KMS-11 (cell line): ENCODE data around the gene SLC39A10.
"Not testable (repeated sequence)": the region's sequence is repeated elsewhere in the genome, so short reads cannot be mapped to it uniquely, and the experiment has no call there.

Source experiments
- H2AFZ ChIP-seq: fragments of 200-600 bp; sonication (generic); 2 replicates; pipeline ENCODE4 v1.6.1; 2016; ENCODE audit warnings: antibody characterized with exemption, mixed run types, low read depth
- H3K27ac ChIP-seq: fragments of 200-600 bp; sonication (generic); 2 replicates; pipeline ENCODE4 v1.6.1; 2016; ENCODE audit warnings: mild to moderate bottlenecking, mixed run types
- H3K27me3 ChIP-seq: fragments of 200-600 bp; sonication (generic); 2 replicates; pipeline ENCODE4 v1.6.1; 2017; ENCODE audit warnings: mild to moderate bottlenecking, low read depth, mixed run types, moderate library complexity; ENCODE audit not compliant: insufficient read depth
- H3K36me3 ChIP-seq: fragments of 200-600 bp; sonication (generic); 2 replicates; pipeline ENCODE4 v1.6.1; 2017; ENCODE audit warnings: mild to moderate bottlenecking, mixed run types; ENCODE audit not compliant: insufficient read depth
- H3K4me1 ChIP-seq: fragments of 200-600 bp; sonication (generic); 2 replicates; pipeline ENCODE4 v1.6.1; 2016; ENCODE audit warnings: mild to moderate bottlenecking, low read depth, mixed run types; ENCODE audit not compliant: poor library complexity, severe bottlenecking
- H3K4me2 ChIP-seq: fragments of 200-600 bp; sonication (generic); 2 replicates; pipeline ENCODE4 v1.7.0; 2016; ENCODE audit warnings: mild to moderate bottlenecking, mixed run types
- H3K4me3 ChIP-seq: fragments of 200-600 bp; sonication (generic); IDR thresholded peaks from 2 replicates; pipeline ENCODE4 v1.6.1; 2017; ENCODE audit warnings: low read depth, low read length, mixed read lengths; ENCODE audit not compliant: insufficient read depth
- H3K79me2 ChIP-seq: fragments of 200-600 bp; sonication (generic); 2 replicates; pipeline ENCODE4 v1.6.1; 2016; ENCODE audit warnings: low read depth, mixed run types; ENCODE audit not compliant: insufficient read depth
- H3K9ac ChIP-seq: fragments of 200-600 bp; sonication (generic); 2 replicates; pipeline ENCODE4 v1.6.1; 2016; ENCODE audit warnings: mild to moderate bottlenecking, mixed run types
- H4K20me1 ChIP-seq: fragments of 200-600 bp; sonication (generic); 2 replicates; pipeline ENCODE4 v1.6.1; 2016; ENCODE audit warnings: mild to moderate bottlenecking, mixed run types; ENCODE audit not compliant: insufficient read depth
- CTCF ChIP-seq: fragments of 200-600 bp; sonication (generic); conservative IDR thresholded peaks from 2 replicates; pipeline ENCODE4 v1.6.1; 2017; ENCODE audit warnings: low read depth, mild to moderate bottlenecking, antibody characterized with exemption, low read length, moderate library complexity, mixed read lengths

SLC39A10 gene

DNA sequence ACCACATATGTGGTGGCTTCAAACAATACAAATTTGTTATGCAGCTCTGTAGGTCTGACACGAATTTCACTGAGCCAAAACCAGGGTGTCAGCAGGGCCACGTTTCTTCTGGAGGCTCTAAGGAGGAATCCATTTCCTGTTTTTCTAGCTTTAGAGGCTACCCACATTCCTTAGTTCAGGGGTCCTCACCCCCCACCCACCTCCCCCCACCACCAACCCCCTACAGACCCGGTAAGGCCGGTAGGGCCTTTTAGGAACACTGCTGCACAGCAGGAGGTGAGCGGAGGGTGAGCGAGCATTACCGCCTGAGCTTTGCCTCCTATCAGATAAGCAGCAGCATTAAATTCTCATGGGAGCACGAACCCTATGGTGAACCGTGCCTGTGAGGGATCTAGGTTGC is 10.6 kb upstream of the SLC39A10 start:
- Histone ChIP-seq H3K27me3 (no peaks in the 10 kb centered on the region), H3K27ac (no peak overlapping the region), H4K20me1 (no peaks in the 10 kb centered on the region), H3K4me1 (no peaks in the 10 kb centered on the region), H3K4me3 (no peak overlapping the region), H3K9ac (no peak overlapping the region), H3K4me2 (no peak overlapping the region), H3K36me3 (no peaks in the 10 kb centered on the region), H3K79me2 (no peaks in the 10 kb centered on the region), H2AFZ (no peak overlapping the region)
- no peak for TF ChIP-seq CTCF

GRCh38 chr2:195647302-195647701 is 9.7 kb upstream of the SLC39A10 start:
- no peak overlapping the region for H3K4me3 ChIP-seq
- H3K79me2 ChIP-seq = no peaks in the 10 kb centered on the region
- no peak overlapping the region for H3K9ac ChIP-seq
- no peak overlapping the region for H3K4me2 ChIP-seq
- H4K20me1 ChIP-seq = no peaks in the 10 kb centered on the region
- no peaks in the 10 kb centered on the region for H3K27me3 ChIP-seq
- no peak overlapping the region for H3K27ac ChIP-seq
- H2AFZ ChIP-seq = no peak overlapping the region
- H3K36me3 ChIP-seq = no peaks in the 10 kb centered on the region
- no peak for TF ChIP-seq CTCF
- H3K4me1 ChIP-seq = no peaks in the 10 kb centered on the region

- not testable (repeated sequence) for H2AFZ ChIP-seq, H3K79me2 ChIP-seq, H4K20me1 ChIP-seq, H3K4me1 ChIP-seq, H3K27ac ChIP-seq, H3K36me3 ChIP-seq, H3K4me2 ChIP-seq, H3K9ac ChIP-seq, H3K4me3 ChIP-seq, H3K27me3 ChIP-seq
These were observed 8.7 kb upstream of the SLC39A10 start for GRCh38 chr2:195648370-195648769.

GRCh38 chr2:195648787-195649186 is 8.2 kb upstream of the SLC39A10 start:
- H3K4me2 ChIP-seq = no peak overlapping the region
- H3K9ac ChIP-seq = no peak overlapping the region
- H3K4me3 ChIP-seq = no peak overlapping the region
- H3K79me2 ChIP-seq = no peaks in the 10 kb centered on the region
- no peaks in the 10 kb centered on the region for H3K4me1 ChIP-seq
- TF ChIP-seq CTCF = no peak
- no peaks in the 10 kb centered on the region for H3K36me3 ChIP-seq
- H2AFZ ChIP-seq = no peak overlapping the region
- H3K27ac ChIP-seq = no peak overlapping the region
- H4K20me1 ChIP-seq = no peaks in the 10 kb centered on the region
- H3K27me3 ChIP-seq = no peaks in the 10 kb centered on the region

GRCh38 chr2:195649629-195650190 is 7.3 kb upstream of the SLC39A10 start:
- Histone ChIP-seq H3K79me2 (no peaks in the 10 kb centered on the region), H3K27ac (no peak overlapping the region), H3K4me2 (no peak overlapping the region), H2AFZ (no peak overlapping the region), H3K4me1 (no peaks in the 10 kb centered on the region), H3K27me3 (no peaks in the 10 kb centered on the region), H3K4me3 (no peak overlapping the region), H4K20me1 (no peaks in the 10 kb centered on the region), H3K9ac (no peak overlapping the region), H3K36me3 (no peaks in the 10 kb centered on the region)
- no peak for TF ChIP-seq CTCF
